Activated CD8-positive, alpha-beta memory T cell treated with anti-CD3 and anti-CD28 coated beads, Interleukin-2, amount 10 ng/mL, durations not matched to agents 7 days and 5 days (primary cell): ENCODE results near the gene SUZ12. TPM values are rescaled to one million over a fixed set of nuclear protein-coding genes. Genes with fewer than 3 reads are reported as not detected.
"Not testable (repeated sequence)": the region's sequence is repeated elsewhere in the genome, so short reads cannot be mapped to it uniquely, and the experiment has no call there.

ENCODE experiments used
- ATAC-seq: fragments of 150-1000 bp; cut with Tn5 transposase; one replicate; pipeline ENCODE4 v1.10.0; 2021; ENCODE audit warnings: moderate library complexity
- CTCF ChIA-PET: fragments of 350-600 bp; sonication (Branson Sonifier 250); formaldehyde crosslinking; loops from one replicate; lab custom pipeline; 2021; ENCODE audit warnings: antibody characterized with exemption; lab: Charles Lee
- DNase-seq: peaks from one replicate; pipeline ENCODE4 v3.0.0-alpha.2; 2020
- H3K27ac Mint-ChIP-seq: one replicate; pipeline ENCODE4 v1.8.0; 2021; ENCODE audit warnings: mild to moderate bottlenecking, mixed read lengths
- H3K27me3 Mint-ChIP-seq: one replicate; pipeline ENCODE4 v1.8.0; 2021; ENCODE audit warnings: mixed read lengths
- H3K36me3 Mint-ChIP-seq: one replicate; pipeline ENCODE4 v1.8.0; 2021; ENCODE audit warnings: mild to moderate bottlenecking, mixed read lengths
- H3K4me1 Mint-ChIP-seq: one replicate; pipeline ENCODE4 v1.8.0; 2021; ENCODE audit warnings: mixed read lengths
- H3K4me3 Mint-ChIP-seq: one replicate; pipeline ENCODE4 v1.8.0; 2021; ENCODE audit warnings: mild to moderate bottlenecking, moderate library complexity, mixed read lengths
- H3K9me3 Mint-ChIP-seq: one replicate; pipeline ENCODE4 v1.8.0; 2022; ENCODE audit warnings: low read depth, mixed read lengths
- total RNA-seq, 2 experiments: library from RNA; stranded (reverse); gene quantifications; one replicate each; pipeline ENCODE4 v1.2.3, GENCODE V29; 2021

SUZ12 gene
- total RNA-seq, 2 experiments from 2014 or later: 70.3 to 80.9 TPM

- DNase-seq, H3K27ac Mint-ChIP-seq, CTCF ChIA-PET, H3K4me3 Mint-ChIP-seq, H3K4me1 Mint-ChIP-seq, ATAC-seq, H3K9me3 Mint-ChIP-seq, H3K27me3 Mint-ChIP-seq: not testable (repeated sequence)
- peaks cover 16% of the 10 kb centered on the region for H3K36me3 Mint-ChIP-seq
These were observed 37.7 kb downstream of the SUZ12 start for GRCh38 chr17:31974269-31975071.

GRCh38 chr17:31975391-31975790, 38.6 kb downstream of the SUZ12 start:
- H3K36me3 Mint-ChIP-seq: peaks cover 19% of the 10 kb centered on the region
- CTCF ChIA-PET, H3K4me3 Mint-ChIP-seq, H3K4me1 Mint-ChIP-seq, ATAC-seq, DNase-seq, H3K9me3 Mint-ChIP-seq, H3K27me3 Mint-ChIP-seq, H3K27ac Mint-ChIP-seq: not testable (repeated sequence)

- H3K27me3 Mint-ChIP-seq, H3K27ac Mint-ChIP-seq, H3K4me1 Mint-ChIP-seq, H3K4me3 Mint-ChIP-seq, H3K9me3 Mint-ChIP-seq: not testable (repeated sequence)
- peaks cover 55% of the 10 kb centered on the region for H3K36me3 Mint-ChIP-seq
- CTCF ChIA-PET: interaction anchor here (0.6 kb wide), 1 partner anchor 163 kb away, joined by 3 read pairs; no protein-coding TSS in a partner anchor
- DNase-seq (peak; percentile 45), ATAC-seq (peak; percentile 49)
These were observed 55.0 kb downstream of the SUZ12 start for GRCh38 chr17:31991821-31992220.

- DNase-seq (no peak), ATAC-seq (no peak)
- no peaks in the 10 kb centered on the region for H3K27me3 Mint-ChIP-seq
- peaks cover 2% of the 10 kb centered on the region for H3K4me1 Mint-ChIP-seq
- no peaks in the 10 kb centered on the region for H3K9me3 Mint-ChIP-seq
- H3K27ac Mint-ChIP-seq: no peak overlapping the region
- CTCF ChIA-PET: interaction anchor here (1.9 kb wide), 1 partner anchor 10 kb away, joined by 7 read pairs; the partner anchor contains the start of gene LRRC37B
- peaks cover 48% of the 10 kb centered on the region for H3K36me3 Mint-ChIP-seq
- H3K4me3 Mint-ChIP-seq: no peak overlapping the region
These were observed 60.2 kb downstream of the SUZ12 start for GRCh38 chr17:31997005-31997404.

GRCh38 chr17:32006957-32007462, 70.2 kb downstream of the SUZ12 start, which contains the start of gene LRRC37B:
Gene LRRC37B, plus strand, starts transcription at chr17:32007383. Its CDS starts 14,010 bp downstream, at chr17:32021393.
- peak within 1 kb of the TSS; percentile 98 for H3K4me3 Mint-ChIP-seq
- peaks cover 37% of the 10 kb centered on the region for H3K4me1 Mint-ChIP-seq
- DNase-seq: peak; percentile 90
- H3K9me3 Mint-ChIP-seq: no peaks in the 10 kb centered on the region
- peak within 1 kb of the TSS; percentile 96 for H3K27ac Mint-ChIP-seq
- CTCF ChIA-PET: interaction anchor here (0.7 to 4.8 kb wide), 19 partner anchors 8 to 372 kb away, joined by 3 to 106 read pairs (median 5); partner anchors contain the start of genes RHOT1 and UTP6
- peak; percentile 94 for ATAC-seq
- H3K27me3 Mint-ChIP-seq: no peaks in the 10 kb centered on the region
- peaks cover 19% of the 10 kb centered on the region for H3K36me3 Mint-ChIP-seq

- DNase-seq (peak; percentile 71), ATAC-seq (peak; percentile 61)
- Mint-ChIP-seq H3K4me1 (peaks cover 39% of the 10 kb centered on the region), H3K27ac (peak overlapping the region; percentile 96), H3K36me3 (peaks cover 23% of the 10 kb centered on the region), H3K4me3 (peak overlapping the region; percentile 98), H3K27me3 (no peaks in the 10 kb centered on the region), H3K9me3 (no peaks in the 10 kb centered on the region)
- CTCF ChIA-PET: interaction anchor here (1.0 to 4.8 kb wide), 15 partner anchors 9 to 343 kb away, joined by 3 to 106 read pairs (median 6); partner anchors contain the start of genes RHOT1 and UTP6
These were observed 70.9 kb downstream of the SUZ12 start for GRCh38 chr17:32007463-32008298.

GRCh38 chr17:32009262-32009542, 72.4 kb downstream of the SUZ12 start:
- CTCF ChIA-PET: interaction anchor here (0.6 to 4.8 kb wide), 5 partner anchors 8 to 211 kb away, joined by 3 to 106 read pairs (median 25); partner anchors contain the start of gene RHOT1
- no peak for DNase-seq
- H3K4me3 Mint-ChIP-seq: peak overlapping the region; percentile 98
- H3K9me3 Mint-ChIP-seq: no peaks in the 10 kb centered on the region
- peaks cover 42% of the 10 kb centered on the region for H3K4me1 Mint-ChIP-seq
- H3K27ac Mint-ChIP-seq: peak overlapping the region; percentile 96
- no peaks in the 10 kb centered on the region for H3K27me3 Mint-ChIP-seq
- peaks cover 25% of the 10 kb centered on the region for H3K36me3 Mint-ChIP-seq
- no peak for ATAC-seq

- Mint-ChIP-seq H3K36me3 (peaks cover 26% of the 10 kb centered on the region), H3K4me1 (peaks cover 43% of the 10 kb centered on the region), H3K4me3 (peak overlapping the region; percentile 98), H3K27ac (peak overlapping the region; percentile 10), H3K9me3 (no peaks in the 10 kb centered on the region), H3K27me3 (no peaks in the 10 kb centered on the region)
- ATAC-seq: no peak
- CTCF ChIA-PET: interaction anchor here (1.2 kb wide), 1 partner anchor 129 kb away, joined by 3 read pairs; no protein-coding TSS in a partner anchor
- DNase-seq: no peak
These were observed 73.3 kb downstream of the SUZ12 start for GRCh38 chr17:32010114-32010513.

GRCh38 chr17:32015245-32016013, 78.6 kb downstream of the SUZ12 start:
- H3K27ac Mint-ChIP-seq: no peak overlapping the region
- H3K4me1 Mint-ChIP-seq: peaks cover 52% of the 10 kb centered on the region
- no peaks in the 10 kb centered on the region for H3K27me3 Mint-ChIP-seq
- H3K9me3 Mint-ChIP-seq: no peaks in the 10 kb centered on the region
- no peak overlapping the region for H3K4me3 Mint-ChIP-seq
- CTCF ChIA-PET: interaction anchor here (3.5 kb wide), 1 partner anchor 7 kb away, joined by 25 read pairs; the partner anchor contains the start of gene LRRC37B
- no peak for ATAC-seq
- H3K36me3 Mint-ChIP-seq: peaks cover 28% of the 10 kb centered on the region
- DNase-seq: no peak

GRCh38 chr17:32016231-32016630, 79.4 kb downstream of the SUZ12 start:
- Mint-ChIP-seq H3K27me3 (no peaks in the 10 kb centered on the region), H3K27ac (peak overlapping the region; percentile 78), H3K4me3 (peak overlapping the region; percentile 3), H3K9me3 (no peaks in the 10 kb centered on the region), H3K4me1 (peaks cover 48% of the 10 kb centered on the region), H3K36me3 (peaks cover 24% of the 10 kb centered on the region)
- ATAC-seq (no peak), DNase-seq (no peak)
- CTCF ChIA-PET: interaction anchor here (0.9 to 3.5 kb wide), 3 partner anchors 8 to 124 kb away, joined by 3 to 25 read pairs (median 4); partner anchors contain the start of gene LRRC37B

- ATAC-seq (no peak), DNase-seq (no peak)
- H3K36me3 Mint-ChIP-seq: peaks cover 15% of the 10 kb centered on the region
- no peaks in the 10 kb centered on the region for H3K27me3 Mint-ChIP-seq
- CTCF ChIA-PET: interaction anchor here (1.5 to 3.5 kb wide), 2 partner anchors 11 to 114 kb away, joined by 3 to 25 read pairs; partner anchors contain the start of gene LRRC37B
- H3K27ac Mint-ChIP-seq: no peak overlapping the region
- no peaks in the 10 kb centered on the region for H3K9me3 Mint-ChIP-seq
- H3K4me3 Mint-ChIP-seq: no peak overlapping the region
- H3K4me1 Mint-ChIP-seq: peaks cover 39% of the 10 kb centered on the region
These were observed 82.4 kb downstream of the SUZ12 start for GRCh38 chr17:32019228-32019627.

GRCh38 chr17:32020943-32021614, 84.3 kb downstream of the SUZ12 start:
- CTCF ChIA-PET: no interaction called here
- Mint-ChIP-seq H3K27ac (no peak overlapping the region), H3K9me3 (no peaks in the 10 kb centered on the region), H3K4me3 (no peak overlapping the region), H3K36me3 (peaks cover 14% of the 10 kb centered on the region), H3K27me3 (no peaks in the 10 kb centered on the region), H3K4me1 (peaks cover 32% of the 10 kb centered on the region)
- DNase-seq: no peak
- no peak for ATAC-seq
